SK-N-MC (cell line): ENCODE results near the gene ZKSCAN1.

Experiments used
- EZH2 ChIP-seq: fragments of 200-600 bp; sonication (generic); IDR thresholded peaks from one replicate; pipeline ENCODE4 v1.6.1; 2017; ENCODE audit warnings: antibody characterized with exemption
- FOXP2 ChIP-seq: optimal IDR thresholded peaks from 2 replicates; pipeline ENCODE3; 2011; ENCODE audit warnings: mild to moderate bottlenecking, moderate library complexity; ENCODE audit not compliant: insufficient read depth; ENCODE audit errors: extremely low read length, control extremely low read depth
- POLR2AphosphoS5 ChIP-seq: IDR thresholded peaks from 2 replicates; pipeline ENCODE4 v1.6.1; 2012; ENCODE audit warnings: mild to moderate bottlenecking, low read depth, low read length, borderline replicate concordance

GRCh38 chr7:100013328-100013676, 2.1 kb upstream of the ZKSCAN1 start:
- TF ChIP-seq FOXP2 (no peak), EZH2 (no peak), POLR2AphosphoS5 (no peak)
